OCI-LY7 (cell line): ENCODE results near the gene NQO2.

ENCODE experiments used
- CTCF ChIP-seq: fragments of 200-600 bp; sonication (generic); conservative IDR thresholded peaks from 2 replicates; pipeline ENCODE4 v1.5.1; 2014; ENCODE audit warnings: mild to moderate bottlenecking, antibody characterized with exemption, low read length, moderate library complexity, mixed read lengths
- EZH2phosphoT487 ChIP-seq: fragments of 200-600 bp; sonication (generic); IDR thresholded peaks from 2 replicates; pipeline ENCODE4 v1.6.1; 2018; ENCODE audit warnings: low read depth, borderline replicate concordance, mild to moderate bottlenecking, mixed run types, antibody characterized with exemption, low read length, moderate library complexity, mixed read lengths

- TF ChIP-seq CTCF = no peak
- no peak for TF ChIP-seq EZH2phosphoT487
Observed at GRCh38 chr6:3017304-3017703, 17.6 kb downstream of the NQO2 start.
